GM12864 (cell line): ENCODE measurements around the gene ADPRM.
A peak's percentile ranks its signal among the peaks of the same experiment; 100 is the strongest.

Experiments used
- DNase-seq: peaks from one replicate; pipeline ENCODE4 v3.0.0-alpha.2; 2011; ENCODE audit warnings: low read depth
- H3K4me3 ChIP-seq: 2 replicates; pipeline ENCODE4 v1.5.1; 2011; ENCODE audit warnings: mild to moderate bottlenecking, low read depth, low read length, control low read depth
- CTCF ChIP-seq: IDR thresholded peaks from 2 replicates; pipeline ENCODE4 v1.5.1; 2011; ENCODE audit warnings: low read depth, mild to moderate bottlenecking, moderate library complexity, low read length, control low read depth, inconsistent platforms; ENCODE audit errors: missing control alignments

ADPRM gene

GRCh38 chr17:10698096-10698818 is 863 bp downstream of the ADPRM start:
- H3K4me3 ChIP-seq = peak overlapping the region; percentile 91
- DNase-seq = no peak
- no peak for TF ChIP-seq CTCF

GRCh38 chr17:10699856-10700255 is 2.5 kb downstream of the ADPRM start:
- no peak overlapping the region for H3K4me3 ChIP-seq
- no peak for DNase-seq
- TF ChIP-seq CTCF = no peak

- DNase-seq = no peak
- no peak for TF ChIP-seq CTCF
- H3K4me3 ChIP-seq = no peak overlapping the region
Measured at GRCh38 chr17:10702574-10702973, 5.2 kb downstream of the ADPRM start.

GRCh38 chr17:10705727-10706126 is 8.3 kb downstream of the ADPRM start:
- TF ChIP-seq CTCF = no peak
- no peak overlapping the region for H3K4me3 ChIP-seq
- no peak for DNase-seq

GRCh38 chr17:10713318-10713717 is 15.9 kb downstream of the ADPRM start:
- no peak for DNase-seq
- no peak overlapping the region for H3K4me3 ChIP-seq
- TF ChIP-seq CTCF = no peak

- DNase-seq = no peak
- no peak for TF ChIP-seq CTCF
- no peak overlapping the region for H3K4me3 ChIP-seq
Measured at GRCh38 chr17:10716218-10716617, 18.8 kb downstream of the ADPRM start.

- DNase-seq = no peak
- TF ChIP-seq CTCF = no peak
- H3K4me3 ChIP-seq = no peak overlapping the region
Measured at GRCh38 chr17:10718547-10718946, 21.2 kb downstream of the ADPRM start.
